ENCODE results near the gene TSPEAR. TPM values are rescaled to one million over a fixed set of nuclear protein-coding genes. Genes with fewer than 3 reads are reported as not detected.

TSPEAR gene
- total and polyA plus RNA-seq, 2 donors (not counting 1 experiment from before 2014, with no cell fraction given), result not detected

DNA sequence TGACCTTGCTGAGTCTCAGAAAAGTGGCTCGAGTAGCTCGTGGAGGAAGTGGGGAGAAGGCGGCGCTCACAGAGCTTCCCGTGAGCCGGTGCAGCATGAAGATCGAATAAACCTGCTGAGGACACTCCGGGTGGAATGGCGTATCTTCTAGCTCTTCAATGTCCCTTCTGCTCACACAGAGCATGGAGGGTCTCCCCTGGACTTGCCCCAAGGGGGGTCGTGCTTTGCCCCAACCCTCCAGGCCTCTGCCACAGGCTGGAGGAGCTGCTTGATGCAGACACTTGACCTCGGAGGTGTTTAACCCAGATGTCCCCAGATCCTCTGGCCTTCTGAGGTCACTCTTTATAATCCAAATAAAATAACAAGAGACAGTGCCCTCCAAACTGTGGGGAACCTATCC, 16.6 kb downstream of the TSPEAR start:
- CTCF ChIA-PET, result no interaction called here
- 62% methylated on average over 11 of the region's 11 CpGs for WGBS (ENCODE audit: insufficient coverage)
- Histone ChIP-seq H3K4me1 (ENCODE audit: control insufficient read depth in 2 of 2, insufficient read depth in 2 of 2, low read length in 2 of 2) (no peaks in the 10 kb centered on the region), H3K4me2 (replicated peaks; ENCODE audit: low read depth, low read length, poor library complexity, severe bottlenecking) (no peak overlapping the region), H3K36me3 (replicated peaks in 1 of 2; ENCODE audit: control extremely low read depth in 1 of 2, control insufficient read depth in 1 of 2, extremely low read depth in 1 of 2, insufficient read depth in 2 of 2, low read length in 1 of 2) (no peaks in the 10 kb centered on the region), H3K4me3 (ENCODE audit: control extremely low read depth in 1 of 5, extremely low read depth in 1 of 5, insufficient read depth in 1 of 5, low read depth in 2 of 5, low read length in 4 of 5) (no peak overlapping the region), H3K9ac (ENCODE audit: low read length) (no peak overlapping the region), H3K79me2 (ENCODE audit: control insufficient read depth, insufficient read depth, low read length) (no peaks in the 10 kb centered on the region), H3K27me3 (replicated peaks in 1 of 4; ENCODE audit: control extremely low read depth in 1 of 4, control insufficient read depth in 3 of 4, insufficient read depth in 4 of 4, low read length in 3 of 4) (peaks cover 0 to 16% (median 8%) of the 10 kb centered on the region in 4 experiments), H4K20me1 (ENCODE audit: control insufficient read depth, insufficient read depth, low read length, poor library complexity, severe bottlenecking) (no peaks in the 10 kb centered on the region), H3K27ac (ENCODE audit: low read length in 2 of 2) (no peak overlapping the region), H2AFZ (ENCODE audit: insufficient read depth, low read depth, low read length, poor library complexity, severe bottlenecking) (no peak overlapping the region), H3K9me3 (ENCODE audit: control extremely low read depth in 1 of 3, control insufficient read depth in 2 of 3, insufficient read depth in 1 of 3, low read length in 2 of 3) (peaks cover 4 to 10% (median 8%) of the 10 kb centered on the region in 3 donors)
- POLR2A ChIA-PET, result no interaction called here
- no peak for ATAC-seq (ENCODE audit: low read depth)
- Mint-ChIP-seq H3K9me3 (ENCODE audit: insufficient read depth) (peaks cover 12% of the 10 kb centered on the region), H3K4me3 (no peak overlapping the region), H3K27ac (no peak overlapping the region), H3K27me3 (peaks cover 53% of the 10 kb centered on the region), H3K4me1 (no peaks in the 10 kb centered on the region)
- TF ChIP-seq, protein P1, sequence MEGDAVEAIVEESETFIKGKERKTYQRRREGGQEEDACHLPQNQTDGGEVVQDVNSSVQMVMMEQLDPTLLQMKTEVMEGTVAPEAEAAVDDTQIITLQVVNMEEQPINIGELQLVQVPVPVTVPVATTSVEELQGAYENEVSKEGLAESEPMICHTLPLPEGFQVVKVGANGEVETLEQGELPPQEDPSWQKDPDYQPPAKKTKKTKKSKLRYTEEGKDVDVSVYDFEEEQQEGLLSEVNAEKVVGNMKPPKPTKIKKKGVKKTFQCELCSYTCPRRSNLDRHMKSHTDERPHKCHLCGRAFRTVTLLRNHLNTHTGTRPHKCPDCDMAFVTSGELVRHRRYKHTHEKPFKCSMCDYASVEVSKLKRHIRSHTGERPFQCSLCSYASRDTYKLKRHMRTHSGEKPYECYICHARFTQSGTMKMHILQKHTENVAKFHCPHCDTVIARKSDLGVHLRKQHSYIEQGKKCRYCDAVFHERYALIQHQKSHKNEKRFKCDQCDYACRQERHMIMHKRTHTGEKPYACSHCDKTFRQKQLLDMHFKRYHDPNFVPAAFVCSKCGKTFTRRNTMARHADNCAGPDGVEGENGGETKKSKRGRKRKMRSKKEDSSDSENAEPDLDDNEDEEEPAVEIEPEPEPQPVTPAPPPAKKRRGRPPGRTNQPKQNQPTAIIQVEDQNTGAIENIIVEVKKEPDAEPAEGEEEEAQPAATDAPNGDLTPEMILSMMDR (IDR thresholded peaks at IDR 0.05), result no peak
- no peak for TF ChIP-seq EZH2 (IDR thresholded peaks at IDR 0.05; ENCODE audit: borderline replicate concordance, insufficient read depth, low read depth, low read length, poor library complexity, severe bottlenecking)
- no peak for DNase-seq
- intact Hi-C loops (cut with micrococcal nuclease), result no loop called here

- intact Hi-C loops (cut with micrococcal nuclease), result no loop called here
- peaks cover 40% of the 10 kb centered on the region for H3K27me3 Mint-ChIP-seq
- POLR2A ChIA-PET, result no interaction called here
These were observed 18.4 kb downstream of the TSPEAR start for GRCh38 chr21:44692798-44693512.

More at GRCh38 chr21:44692798-44693512, 18.4 kb downstream of the TSPEAR start:
- no peak overlapping the region for H3K4me2 ChIP-seq (replicated peaks; ENCODE audit: low read depth, low read length, poor library complexity, severe bottlenecking)
- ATAC-seq (ENCODE audit: low read depth), result no peak
- no peaks in the 10 kb centered on the region for H3K4me1 Mint-ChIP-seq
- no peaks in the 10 kb centered on the region for H3K4me1 ChIP-seq (ENCODE audit: control insufficient read depth in 2 of 2, insufficient read depth in 2 of 2, low read length in 2 of 2)
- DNase-seq, result no peak
- no peaks in the 10 kb centered on the region for H3K36me3 ChIP-seq (replicated peaks in 1 of 2; ENCODE audit: control extremely low read depth in 1 of 2, control insufficient read depth in 1 of 2, extremely low read depth in 1 of 2, insufficient read depth in 2 of 2, low read length in 1 of 2)
- H3K9me3 Mint-ChIP-seq (ENCODE audit: insufficient read depth), result peaks cover 12% of the 10 kb centered on the region
- WGBS (ENCODE audit: insufficient coverage), result no CpG with 5 or more reads among the region's 2 CpGs
- H4K20me1 ChIP-seq (ENCODE audit: control insufficient read depth, insufficient read depth, low read length, poor library complexity, severe bottlenecking), result no peaks in the 10 kb centered on the region
- CTCF ChIA-PET, result no interaction called here
- H3K9me3 ChIP-seq (ENCODE audit: control extremely low read depth in 1 of 3, control insufficient read depth in 2 of 3, insufficient read depth in 1 of 3, low read length in 2 of 3), result peaks cover 4 to 10% (median 8%) of the 10 kb centered on the region in 3 donors
- H3K79me2 ChIP-seq (ENCODE audit: control insufficient read depth, insufficient read depth, low read length), result no peaks in the 10 kb centered on the region
- H3K27me3 ChIP-seq (replicated peaks in 1 of 4; ENCODE audit: control extremely low read depth in 1 of 4, control insufficient read depth in 3 of 4, insufficient read depth in 4 of 4, low read length in 3 of 4), result peaks cover 0 to 10% (median 4%) of the 10 kb centered on the region in 4 experiments
- TF ChIP-seq, protein P1 (IDR thresholded peaks at IDR 0.05), result no peak
- no peak for TF ChIP-seq EZH2 (IDR thresholded peaks at IDR 0.05; ENCODE audit: borderline replicate concordance, insufficient read depth, low read depth, low read length, poor library complexity, severe bottlenecking)
- H3K27ac ChIP-seq (ENCODE audit: low read length in 2 of 2), result no peak overlapping the region
- H3K9ac ChIP-seq (ENCODE audit: low read length), result no peak overlapping the region
- no peak overlapping the region for H3K4me3 ChIP-seq (ENCODE audit: control extremely low read depth in 1 of 5, extremely low read depth in 1 of 5, insufficient read depth in 1 of 5, low read depth in 2 of 5, low read length in 4 of 5)
- H2AFZ ChIP-seq (ENCODE audit: insufficient read depth, low read depth, low read length, poor library complexity, severe bottlenecking), result no peak overlapping the region
- H3K4me3 Mint-ChIP-seq, result no peak overlapping the region
- no peak overlapping the region for H3K27ac Mint-ChIP-seq

All from B cell (primary cell).